Measurements from ENCODE around the gene PPP1R13B.

The PPP1R13B gene

DNA sequence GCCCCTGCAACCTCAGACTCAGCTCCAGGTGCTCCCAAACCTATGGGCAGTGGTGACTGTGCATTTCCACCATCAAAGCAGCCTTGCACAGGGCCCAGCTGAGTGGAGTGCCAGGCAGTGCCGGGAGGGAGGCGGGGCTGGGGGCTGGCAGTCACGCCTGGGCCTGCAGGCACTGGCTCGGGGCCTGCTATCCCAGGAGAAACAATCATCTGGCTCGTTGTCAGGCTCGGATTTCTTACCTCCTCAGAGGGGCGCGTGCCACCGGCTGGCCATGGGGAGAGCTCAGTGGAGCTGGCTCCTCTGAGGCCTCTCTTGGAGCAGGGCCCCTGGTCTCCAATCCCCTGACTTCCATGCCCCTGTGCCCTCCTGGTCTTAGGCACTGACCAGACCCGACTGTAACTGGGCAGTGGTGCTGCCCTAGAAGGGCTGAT lies 20.2 kb upstream of the PPP1R13B start:
- H3K4me3 ChIP-seq (ENCODE audit: control insufficient read depth, low read depth, low read length): no peak overlapping the region
- TF ChIP-seq, protein P1, sequence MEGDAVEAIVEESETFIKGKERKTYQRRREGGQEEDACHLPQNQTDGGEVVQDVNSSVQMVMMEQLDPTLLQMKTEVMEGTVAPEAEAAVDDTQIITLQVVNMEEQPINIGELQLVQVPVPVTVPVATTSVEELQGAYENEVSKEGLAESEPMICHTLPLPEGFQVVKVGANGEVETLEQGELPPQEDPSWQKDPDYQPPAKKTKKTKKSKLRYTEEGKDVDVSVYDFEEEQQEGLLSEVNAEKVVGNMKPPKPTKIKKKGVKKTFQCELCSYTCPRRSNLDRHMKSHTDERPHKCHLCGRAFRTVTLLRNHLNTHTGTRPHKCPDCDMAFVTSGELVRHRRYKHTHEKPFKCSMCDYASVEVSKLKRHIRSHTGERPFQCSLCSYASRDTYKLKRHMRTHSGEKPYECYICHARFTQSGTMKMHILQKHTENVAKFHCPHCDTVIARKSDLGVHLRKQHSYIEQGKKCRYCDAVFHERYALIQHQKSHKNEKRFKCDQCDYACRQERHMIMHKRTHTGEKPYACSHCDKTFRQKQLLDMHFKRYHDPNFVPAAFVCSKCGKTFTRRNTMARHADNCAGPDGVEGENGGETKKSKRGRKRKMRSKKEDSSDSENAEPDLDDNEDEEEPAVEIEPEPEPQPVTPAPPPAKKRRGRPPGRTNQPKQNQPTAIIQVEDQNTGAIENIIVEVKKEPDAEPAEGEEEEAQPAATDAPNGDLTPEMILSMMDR (IDR thresholded peaks at IDR 0.05; ENCODE audit: control insufficient read depth, insufficient read depth, low read depth, low read length, missing control alignments): no peak

DNA sequence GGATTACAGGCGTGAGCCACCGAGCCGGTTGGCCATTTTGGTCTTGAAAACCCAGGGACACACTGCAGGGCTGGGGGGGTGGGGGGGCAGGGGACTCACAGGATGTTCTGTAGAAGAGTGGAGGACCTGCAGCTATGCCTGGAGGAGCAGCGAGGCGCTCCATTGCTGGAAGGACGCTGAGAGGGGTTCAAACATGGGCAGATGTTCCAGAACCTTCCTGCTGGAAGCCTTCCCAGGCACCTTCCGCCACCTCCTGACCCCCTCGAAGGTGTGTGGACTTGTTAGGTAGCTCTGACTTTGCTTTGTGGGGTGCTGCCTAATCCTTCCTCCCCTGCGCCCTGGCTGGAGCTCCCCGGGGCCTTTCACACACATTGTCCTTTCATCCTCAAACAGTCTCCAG lies 19.6 kb upstream of the PPP1R13B start:
- H3K4me3 ChIP-seq (ENCODE audit: control insufficient read depth, low read depth, low read length): no peak overlapping the region
- TF ChIP-seq, protein P1 (IDR thresholded peaks at IDR 0.05; ENCODE audit: control insufficient read depth, insufficient read depth, low read depth, low read length, missing control alignments): no peak
- no peak for DNase-seq (ENCODE audit: low read depth)

More for the DNA sequence above, 20.2 kb upstream of the PPP1R13B start:
- DNase-seq (ENCODE audit: low read depth): no peak

DNA sequence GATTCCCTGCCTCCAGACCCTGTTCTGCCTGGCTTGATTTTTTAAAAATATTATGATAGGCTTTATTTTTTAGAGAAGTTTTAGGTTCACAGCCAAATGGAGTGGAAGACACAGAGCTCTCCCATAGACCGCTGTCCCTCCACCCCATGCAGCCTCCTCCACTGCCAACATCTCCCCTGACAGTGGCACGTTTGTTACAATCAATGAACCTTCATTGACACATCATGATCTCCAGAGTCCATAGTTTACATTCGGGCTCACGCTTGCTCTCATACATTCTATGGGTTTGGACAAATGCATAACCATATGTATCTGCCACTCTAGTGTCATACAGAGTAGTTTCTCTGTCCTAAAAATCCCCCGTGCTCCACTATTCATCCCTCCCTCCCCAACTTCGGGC lies 15.9 kb upstream of the PPP1R13B start:
- TF ChIP-seq, protein P1 (IDR thresholded peaks at IDR 0.05; ENCODE audit: control insufficient read depth, insufficient read depth, low read depth, low read length, missing control alignments): no peak
- no peak for DNase-seq (ENCODE audit: low read depth)
- H3K4me3 ChIP-seq (ENCODE audit: control insufficient read depth, low read depth, low read length): no peak overlapping the region

DNA sequence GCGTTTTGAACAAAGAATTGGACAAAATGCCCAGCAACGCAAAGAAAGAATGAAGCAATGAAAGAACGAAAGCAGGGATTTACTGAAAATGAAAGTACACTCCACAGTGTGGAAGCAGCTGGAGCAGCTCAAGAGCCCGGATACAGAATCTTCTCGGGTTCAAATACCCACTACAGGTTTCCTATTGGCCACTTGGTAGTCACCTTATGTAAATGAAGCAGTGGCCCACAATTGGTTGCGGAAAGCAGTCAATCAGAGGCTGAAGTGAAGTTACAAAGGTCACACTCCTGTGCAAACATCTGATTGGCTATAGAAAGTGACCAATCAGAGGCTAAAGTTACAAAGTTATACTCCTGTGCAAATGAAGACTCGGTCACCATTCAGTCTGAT lies 15.0 kb upstream of the PPP1R13B start:
- DNase-seq (ENCODE audit: low read depth): no peak
- no peak overlapping the region for H3K4me3 ChIP-seq (ENCODE audit: control insufficient read depth, low read depth, low read length)
- TF ChIP-seq, protein P1 (IDR thresholded peaks at IDR 0.05; ENCODE audit: control insufficient read depth, insufficient read depth, low read depth, low read length, missing control alignments): no peak

DNA sequence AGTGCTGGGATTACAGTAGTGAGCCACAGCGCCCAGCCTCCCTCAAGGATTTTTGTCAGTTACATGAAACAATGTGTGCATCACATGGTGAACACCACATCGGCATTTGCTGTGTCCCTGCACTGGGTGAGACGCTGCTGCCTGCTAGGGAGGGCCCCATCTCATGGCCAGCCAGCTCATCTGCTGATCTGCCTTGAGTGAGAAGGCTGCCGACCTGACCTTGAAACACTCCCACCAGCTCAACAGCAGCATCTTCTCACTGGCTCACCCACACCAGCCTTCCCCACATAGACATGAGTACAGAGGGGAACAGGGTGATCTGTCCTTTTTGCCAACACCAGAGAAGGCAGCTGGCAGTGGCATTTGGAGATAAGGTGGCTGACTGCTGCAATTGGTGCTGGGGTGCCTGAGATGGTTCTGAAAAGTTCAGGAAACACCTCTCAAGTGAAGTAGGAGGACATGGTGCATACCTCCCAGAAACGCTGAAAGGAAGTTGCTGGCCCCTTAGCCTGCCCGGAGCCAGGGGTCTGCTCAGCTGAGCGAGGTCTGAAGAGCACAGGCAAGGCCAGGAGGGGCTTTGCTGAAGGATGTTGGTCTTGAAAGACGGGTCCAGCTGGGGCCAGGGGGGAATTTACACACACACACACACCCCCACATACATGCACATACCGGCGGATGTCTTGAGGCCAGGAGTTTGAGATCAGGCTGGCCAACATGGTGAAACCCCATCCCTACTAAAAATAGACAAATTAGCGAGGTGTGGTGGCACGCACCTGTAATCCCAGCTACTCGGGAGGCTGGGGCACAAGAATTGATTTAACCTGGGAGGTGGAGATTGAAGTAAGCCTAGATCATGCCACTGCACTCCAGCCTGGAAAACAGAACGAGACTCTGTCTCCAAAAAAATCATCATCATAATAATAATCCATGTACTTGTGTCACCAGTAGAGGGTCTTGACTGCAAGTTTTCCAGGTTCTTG lies 14.3 kb upstream of the PPP1R13B start:
- DNase-seq (ENCODE audit: low read depth): no peak

DNA sequence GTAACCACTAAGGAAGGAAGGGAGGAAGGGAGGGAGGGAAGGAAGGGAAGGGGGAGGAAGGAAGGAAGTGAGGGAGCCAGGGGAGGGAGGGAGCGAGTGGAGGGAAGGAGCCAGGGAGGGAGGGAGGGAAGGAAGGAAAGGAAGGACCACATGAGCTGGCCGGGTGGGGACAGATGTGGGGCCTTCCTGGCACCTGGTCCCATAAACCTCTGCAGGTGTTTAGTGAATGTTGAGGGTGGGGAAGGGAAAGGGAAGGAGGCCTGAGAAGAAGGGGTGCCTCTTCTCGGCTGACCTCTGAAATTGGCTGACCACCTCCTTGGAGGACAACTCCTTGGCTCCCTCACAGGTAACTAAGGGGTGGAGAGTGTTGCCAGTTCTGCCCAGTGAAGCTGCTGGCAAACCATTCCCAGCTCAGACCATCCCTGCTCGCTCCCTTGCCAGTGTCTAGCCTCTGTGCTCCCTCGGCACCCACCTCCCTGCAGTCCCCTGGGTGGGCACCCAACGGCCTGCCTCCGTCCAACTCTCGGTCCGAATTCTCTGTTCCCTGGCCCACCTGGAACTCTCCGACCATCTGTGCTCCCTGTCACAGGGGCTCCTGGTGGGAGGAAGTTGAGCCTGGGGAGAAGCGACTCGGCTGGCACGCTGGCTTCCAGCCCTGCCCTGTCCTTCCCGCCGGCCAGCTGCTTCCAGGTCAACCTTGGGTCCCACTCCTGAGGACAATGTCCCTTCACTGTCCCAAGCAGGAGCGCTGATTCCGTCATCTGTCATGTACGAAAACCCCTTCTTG lies 12.2 kb upstream of the PPP1R13B start:
- DNase-seq (ENCODE audit: low read depth): no peak
- H3K4me3 ChIP-seq (ENCODE audit: control insufficient read depth, low read depth, low read length): no peak overlapping the region
- TF ChIP-seq, protein P1 (IDR thresholded peaks at IDR 0.05; ENCODE audit: control insufficient read depth, insufficient read depth, low read depth, low read length, missing control alignments): no peak

More for the DNA sequence above, 14.3 kb upstream of the PPP1R13B start:
- no peak overlapping the region for H3K4me3 ChIP-seq (ENCODE audit: control insufficient read depth, low read depth, low read length)
- TF ChIP-seq, protein P1 (IDR thresholded peaks at IDR 0.05; ENCODE audit: control insufficient read depth, insufficient read depth, low read depth, low read length, missing control alignments): no peak
